Endothelial cell of umbilical vein (primary cell): ENCODE measurements around the gene HBP1. TPM values are rescaled to one million over a fixed set of nuclear protein-coding genes. Genes with fewer than 3 reads are reported as not detected.

Source experiments
- BruUV-seq: library from RNA; stranded (reverse); fragments of 400-500 nt; replicated peaks from 2 replicates; lab custom pipeline; 2021; lab: Mats Ljungman, UMichigan
- CTCF ChIA-PET: fragments of 300-600, 350-600 bp; sonication (Branson Sonifier 250); formaldehyde crosslinking; loops from one replicate; lab custom pipeline; 2021; ENCODE audit warnings: antibody characterized with exemption, inconsistent platforms; lab: Charles Lee
- POLR2A ChIA-PET: fragments of 300-600, 350-600 bp; sonication (Branson Sonifier 250); formaldehyde crosslinking; loops from one replicate; lab custom pipeline; 2021; ENCODE audit warnings: antibody characterized with exemption, inconsistent platforms; lab: Charles Lee
- DNase-seq: peaks from one replicate; pipeline ENCODE4 v3.0.0-alpha.2; 2011; ENCODE audit warnings: low read depth, low spot score
- FAIRE-seq: peaks from 2 replicates; lab custom pipeline; 2011; peaks lifted over from hg19 to GRCh38; lab: Jason Lieb, UNC
- H2AFZ ChIP-seq: 2 replicates; pipeline ENCODE4 v1.6.0; 2012; ENCODE audit warnings: low read depth, low read length, control low read depth, inconsistent platforms
- H3K27ac ChIP-seq: 2 replicates; pipeline ENCODE4 v1.5.1; 2011; ENCODE audit warnings: low read depth, mild to moderate bottlenecking, control low read depth, low read length, moderate library complexity; ENCODE audit not compliant: insufficient read depth
- H3K27me3 ChIP-seq, 2 experiments: 2 replicates each; pipeline versions ENCODE4 v1.6.0 to v1.6.1; 2011; ENCODE audit warnings: low read length in 2 of 2, mixed read lengths in 1 of 2; ENCODE audit not compliant: control insufficient read depth in 2 of 2, insufficient read depth in 2 of 2
- H3K36me3 ChIP-seq, 2 experiments: 2 replicates in 1 of 2; 3 replicates in 1 of 2; pipeline ENCODE4 v1.5.1; 2011; ENCODE audit warnings: low read length in 2 of 2, mild to moderate bottlenecking in 1 of 2, moderate library complexity in 1 of 2; ENCODE audit not compliant: control insufficient read depth in 2 of 2, insufficient read depth in 2 of 2; ENCODE audit errors: extremely low read depth in 1 of 2
- H3K4me1 ChIP-seq: 3 replicates; pipeline ENCODE4 v1.5.1; 2011; ENCODE audit warnings: mild to moderate bottlenecking, low read length; ENCODE audit not compliant: control insufficient read depth, insufficient read depth; ENCODE audit errors: extremely low read depth
- H3K4me2 ChIP-seq: 2 replicates; pipeline ENCODE4 v1.6.1; 2011; ENCODE audit warnings: low read length, control low read depth, mixed read lengths; ENCODE audit not compliant: insufficient read depth
- H3K4me3 ChIP-seq, 3 experiments: fragments of 200-600 bp in 1 of 3; sonication (generic), shearing (Covaris generic) in 1 of 3; replicated peaks in 1 of 3; 2 replicates each; pipeline ENCODE4 v1.5.1; 2011 to 2016; ENCODE audit warnings: control low read depth in 3 of 3, low read length in 3 of 3, mild to moderate bottlenecking in 2 of 3, inconsistent platforms in 1 of 3, low read depth in 1 of 3, moderate library complexity in 1 of 3; ENCODE audit not compliant: insufficient read depth in 1 of 3
- H3K79me2 ChIP-seq: 2 replicates; pipeline ENCODE4 v1.6.0; 2012; ENCODE audit warnings: low read length, inconsistent platforms; ENCODE audit not compliant: control insufficient read depth, insufficient read depth
- H3K9ac ChIP-seq: replicated peaks from 2 replicates; pipeline ENCODE3; 2011; ENCODE audit warnings: low read length, control low read depth; ENCODE audit not compliant: insufficient read depth; ENCODE audit errors: extremely low read depth
- H3K9me1 ChIP-seq: replicated peaks from 3 replicates; pipeline ENCODE4 v1.6.0; 2011; ENCODE audit warnings: mild to moderate bottlenecking, low read length; ENCODE audit not compliant: control insufficient read depth, insufficient read depth; ENCODE audit errors: extremely low read depth
- H3K9me3 ChIP-seq: replicated peaks from 2 replicates; pipeline ENCODE4 v1.5.1; 2012; ENCODE audit warnings: low read length, inconsistent platforms; ENCODE audit not compliant: control insufficient read depth, insufficient read depth
- H4K20me1 ChIP-seq: replicated peaks from 2 replicates; pipeline ENCODE3; 2011; ENCODE audit warnings: mild to moderate bottlenecking, low read length; ENCODE audit not compliant: control insufficient read depth, insufficient read depth; ENCODE audit errors: extremely low read depth
- CTCF ChIP-seq, 2 donors: IDR thresholded peaks; 1 replicate in 1 of 2; 2 replicates in 1 of 2; pipeline ENCODE4 v1.5.1; 2011; ENCODE audit warnings: low read length in 2 of 2, mild to moderate bottlenecking in 2 of 2, moderate library complexity in 2 of 2, control low read depth in 1 of 2, inconsistent platforms in 1 of 2, low read depth in 1 of 2; ENCODE audit not compliant: insufficient read depth in 1 of 2; ENCODE audit errors: extremely low read depth in 1 of 2
- EZH2 ChIP-seq: IDR thresholded peaks from 2 replicates; pipeline ENCODE4 v1.6.1; 2012; ENCODE audit warnings: borderline replicate concordance, low read depth, mild to moderate bottlenecking, moderate library complexity, low read length, inconsistent platforms; ENCODE audit not compliant: severe bottlenecking
- FOS ChIP-seq: IDR thresholded peaks from 2 replicates; pipeline ENCODE4 v1.6.1; 2011; ENCODE audit warnings: mild to moderate bottlenecking, low read length, moderate library complexity, borderline replicate concordance; ENCODE audit not compliant: insufficient read depth
- GATA2 ChIP-seq: IDR thresholded peaks from 2 replicates; pipeline ENCODE4 v1.7.0; 2011; ENCODE audit warnings: low read depth, mild to moderate bottlenecking, moderate library complexity, mixed read lengths, low read length; ENCODE audit not compliant: insufficient read length, insufficient read depth
- JUN ChIP-seq: IDR thresholded peaks from 2 replicates; pipeline ENCODE4 v1.6.1; 2011; ENCODE audit warnings: borderline replicate concordance, low read depth; ENCODE audit not compliant: insufficient read length, insufficient read depth
- MAX ChIP-seq: IDR thresholded peaks from 2 replicates; pipeline ENCODE4 v1.6.1; 2011; ENCODE audit not compliant: insufficient read depth, insufficient read length
- MYC ChIP-seq: IDR thresholded peaks from one replicate; pipeline ENCODE4 v1.6.1; 2011; ENCODE audit warnings: mild to moderate bottlenecking, low read depth, low read length
- POLR2A ChIP-seq: IDR thresholded peaks from 2 replicates; pipeline ENCODE4 v1.6.1; 2012; ENCODE audit warnings: low read depth, mild to moderate bottlenecking, control low read depth, low read length
- dilution Hi-C: fragments of 300-500 bp; cut with MboI; formaldehyde crosslinking; loops from one replicate; pipeline ENCODE4 v1.15.0; 2019; ENCODE audit warnings: low sequenced_read_pairs; ENCODE audit not compliant: extremely low pct_ligation_motif_present
- intact Hi-C: fragments of 100-400 bp; cut with micrococcal nuclease; formaldehyde crosslinking; loops from one replicate; pipeline ENCODE4 v1.10.0; 2022
- polyA plus RNA-seq, 4 experiments: library from polyadenylated mRNA; depleted of rRNA in 3 of 4; stranded (reverse) in 3 of 4; unstranded in 1 of 4; fragments of >200 nt; gene quantifications; 2 replicates each; pipeline versions ENCODE4 v1.2.1 to v1.2.3, GENCODE V29; 2011 to 2012; ENCODE audit warnings: missing spikeins in 1 of 4
- total RNA-seq: library from RNA; stranded (reverse); gene quantifications from 2 replicates; pipeline ENCODE4 v1.2.3, GENCODE V29; 2021

Gene HBP1
- total and polyA plus RNA-seq, 2 donors (not counting 3 experiments of a cell fraction or from before 2014, with no cell fraction given) = 49.6 to 63.4 TPM

- H2AFZ ChIP-seq = no peak overlapping the region
- BruUV-seq = no TSS peak
- H3K9me1 ChIP-seq = no peaks in the 10 kb centered on the region
- dilution Hi-C loops = no loop called here
- DNase-seq (no peak), FAIRE-seq (no peak)
- ChIA-PET POLR2A (interaction anchor here (0.5 kb wide), 1 partner anchor 12 kb away, joined by 3 read pairs; no protein-coding TSS in a partner anchor), CTCF (no interaction called here)
- no peak for TF ChIP-seq FOS
- TF ChIP-seq EZH2 = no peak
- no peak for TF ChIP-seq GATA2
- TF ChIP-seq JUN = no peak
- no peak for TF ChIP-seq MAX
- no peaks in the 10 kb centered on the region for H3K9me3 ChIP-seq
- H3K4me3 ChIP-seq = no peak overlapping the region
- no peak overlapping the region for H3K27ac ChIP-seq
- H3K9ac ChIP-seq = no peak overlapping the region
- peaks cover 20% of the 10 kb centered on the region for H3K4me1 ChIP-seq
- H3K27me3 ChIP-seq = no peaks in the 10 kb centered on the region
- H3K4me2 ChIP-seq = no peak overlapping the region
- peaks cover 0 to 2% of the 10 kb centered on the region in 2 experiments for H3K36me3 ChIP-seq
- no peaks in the 10 kb centered on the region for H3K79me2 ChIP-seq
- intact Hi-C loops = no loop called here
- H4K20me1 ChIP-seq = no peaks in the 10 kb centered on the region
Observed at GRCh38 chr7:107233174-107233573, 64.4 kb downstream of the HBP1 start.

- no peak for FAIRE-seq
- Histone ChIP-seq H3K4me2 (no peak overlapping the region), H3K9me3 (no peaks in the 10 kb centered on the region), H3K4me3 (no peak overlapping the region), H3K27ac (no peak overlapping the region), H3K9me1 (no peaks in the 10 kb centered on the region), H4K20me1 (no peaks in the 10 kb centered on the region), H3K9ac (no peak overlapping the region), H3K4me1 (peaks cover 20% of the 10 kb centered on the region), H3K36me3 (peaks cover 0 to 2% of the 10 kb centered on the region in 2 experiments), H2AFZ (no peak overlapping the region), H3K79me2 (no peaks in the 10 kb centered on the region), H3K27me3 (no peaks in the 10 kb centered on the region)
- POLR2A ChIA-PET = interaction anchor here (0.5 kb wide), 1 partner anchor 13 kb away, joined by 3 read pairs; no protein-coding TSS in a partner anchor
- intact Hi-C loops (no loop called here), dilution Hi-C loops (no loop called here)
- DNase-seq = no peak
- no TSS peak for BruUV-seq
- TF ChIP-seq JUN = no peak
- TF ChIP-seq CTCF (IDR thresholded peaks at IDR 0.05; ENCODE audit: extremely low read depth in 1 of 2, insufficient read depth in 1 of 2, low read depth in 1 of 2, low read length in 2 of 2) = no peak
- no peak for TF ChIP-seq MAX
- no peak for TF ChIP-seq POLR2A
- TF ChIP-seq EZH2 = no peak
- no peak for TF ChIP-seq MYC
- no peak for TF ChIP-seq FOS
- TF ChIP-seq GATA2 = no peak
- CTCF ChIA-PET = interaction anchor here (0.8 to 1.0 kb wide), 2 partner anchors 23 to 229 kb away, joined by 3 read pairs; no protein-coding TSS in a partner anchor
Observed at GRCh38 chr7:107233981-107234380, 65.2 kb downstream of the HBP1 start.
